Transverse colon (tissue), 4 donors: ENCODE results near the gene ATXN2.

Experiments
- CTCF ChIP-seq, 5 experiments: fragments of 200-600 bp in 3 of 5; fragments of 450-650 bp in 2 of 5; sonication (generic) in 3 of 5; IDR thresholded peaks; 1 replicate in 2 of 5; 2 replicates in 3 of 5; pipeline ENCODE4 v1.5.1; 2016 to 2017; ENCODE audit warnings: antibody characterized with exemption in 5 of 5, inconsistent platforms in 3 of 5, mild to moderate bottlenecking in 2 of 5, moderate library complexity in 1 of 5
- EP300 ChIP-seq: sonication (generic); formaldehyde crosslinking; IDR thresholded peaks from one replicate; pipeline ENCODE4 v1.6.1; 2017; ENCODE audit warnings: antibody characterized with exemption, low read depth
- POLR2A ChIP-seq: fragments of 450-650 bp; IDR thresholded peaks from one replicate; pipeline ENCODE4 v1.6.1; 2016; ENCODE audit warnings: antibody characterized with exemption, mild to moderate bottlenecking, moderate library complexity
- POLR2AphosphoS5 ChIP-seq, 3 donors: sonication (generic); formaldehyde crosslinking; IDR thresholded peaks; one replicate each; pipeline ENCODE4 v1.6.1; 2016; ENCODE audit warnings: antibody characterized with exemption in 3 of 3

GRCh38 chr12:111405149-111405858, 193.8 kb downstream of the ATXN2 start:
- TF ChIP-seq EP300 (no peak), POLR2AphosphoS5 (IDR thresholded peaks at IDR 0.05) (peak; percentile 26 to 59 (median 55)), POLR2A (peak; percentile 55), CTCF (IDR thresholded peaks at IDR 0.05) (peak; percentile 48 to 75 (median 51))
